HG03135 (cell line): ENCODE results near the gene KIF5A.
A peak's percentile ranks its signal among the peaks of the same experiment; 100 is the strongest.

Experiments
- ATAC-seq: cut with Tn5 transposase; IDR thresholded peaks from one replicate; pipeline ENCODE4 v1.9.1; 2021; ENCODE audit warnings: mild to moderate bottlenecking, moderate library complexity; ENCODE audit not compliant: unreplicated experiment

KIF5A gene

DNA sequence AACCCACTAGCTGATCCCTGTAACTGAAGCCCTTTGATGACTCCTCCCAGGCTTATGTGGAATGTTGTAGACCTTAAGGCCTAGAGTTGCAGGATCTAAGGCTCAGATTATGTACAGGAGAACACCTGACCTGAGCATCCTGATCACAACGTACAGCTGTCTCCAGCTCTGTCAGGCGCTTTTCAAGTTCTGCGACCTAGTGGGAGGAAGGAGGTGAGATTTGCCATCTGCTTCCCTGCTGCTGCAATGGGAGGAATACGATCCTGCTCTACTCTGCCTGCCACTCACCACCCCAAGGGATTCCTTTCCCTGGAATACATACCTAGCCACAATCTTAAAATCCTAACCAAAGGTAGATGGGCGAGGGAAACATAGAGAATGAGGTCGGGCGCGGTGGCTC is 16.7 kb upstream of the KIF5A start:
- ATAC-seq = no peak

DNA sequence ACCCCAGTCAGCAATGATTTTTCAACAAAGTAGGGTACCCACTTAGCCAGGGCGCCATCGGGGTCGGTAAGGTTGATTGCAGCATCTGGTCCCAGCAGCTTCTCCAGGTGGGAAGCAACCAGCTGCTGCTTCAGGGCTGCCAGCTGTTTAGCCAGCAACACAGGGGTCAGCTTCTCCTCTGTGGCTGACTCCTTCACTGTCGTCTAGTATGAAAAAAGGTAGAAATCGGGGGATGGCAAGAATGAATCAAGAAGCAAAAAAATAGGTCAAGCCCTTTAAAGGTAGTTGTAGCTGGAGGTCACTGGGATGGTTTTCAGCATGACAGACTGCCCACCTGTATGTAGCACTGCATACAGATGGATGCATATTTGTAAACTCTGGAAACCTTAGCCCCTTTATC is 15.6 kb upstream of the KIF5A start:
- ATAC-seq = no peak

DNA sequence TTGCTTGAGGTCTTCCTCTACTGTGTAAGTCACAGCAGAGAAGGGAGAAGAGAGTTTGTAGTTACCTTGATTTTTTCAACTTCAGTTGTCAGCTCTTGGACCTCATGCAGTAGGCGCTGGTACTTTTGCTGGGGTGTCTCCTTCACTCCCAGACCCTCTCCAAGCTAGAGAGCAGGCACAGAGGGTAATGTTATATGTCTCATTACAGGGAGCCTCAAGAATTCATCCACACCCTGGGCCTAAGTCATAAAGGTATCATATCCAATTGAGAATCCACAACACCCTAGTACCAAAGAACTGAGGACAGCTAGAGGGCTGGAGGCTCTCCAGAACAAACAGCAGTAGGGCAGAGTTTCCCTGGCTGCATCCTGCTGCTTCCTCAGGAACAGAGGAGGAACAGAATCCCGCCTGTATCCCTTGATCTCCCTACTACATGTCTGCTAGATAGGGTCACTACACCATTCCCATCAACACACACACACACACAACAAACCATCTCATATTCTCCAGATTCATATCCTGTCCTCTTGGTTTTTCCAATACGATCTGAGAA is 14.8 kb upstream of the KIF5A start:
- ATAC-seq = no peak

DNA sequence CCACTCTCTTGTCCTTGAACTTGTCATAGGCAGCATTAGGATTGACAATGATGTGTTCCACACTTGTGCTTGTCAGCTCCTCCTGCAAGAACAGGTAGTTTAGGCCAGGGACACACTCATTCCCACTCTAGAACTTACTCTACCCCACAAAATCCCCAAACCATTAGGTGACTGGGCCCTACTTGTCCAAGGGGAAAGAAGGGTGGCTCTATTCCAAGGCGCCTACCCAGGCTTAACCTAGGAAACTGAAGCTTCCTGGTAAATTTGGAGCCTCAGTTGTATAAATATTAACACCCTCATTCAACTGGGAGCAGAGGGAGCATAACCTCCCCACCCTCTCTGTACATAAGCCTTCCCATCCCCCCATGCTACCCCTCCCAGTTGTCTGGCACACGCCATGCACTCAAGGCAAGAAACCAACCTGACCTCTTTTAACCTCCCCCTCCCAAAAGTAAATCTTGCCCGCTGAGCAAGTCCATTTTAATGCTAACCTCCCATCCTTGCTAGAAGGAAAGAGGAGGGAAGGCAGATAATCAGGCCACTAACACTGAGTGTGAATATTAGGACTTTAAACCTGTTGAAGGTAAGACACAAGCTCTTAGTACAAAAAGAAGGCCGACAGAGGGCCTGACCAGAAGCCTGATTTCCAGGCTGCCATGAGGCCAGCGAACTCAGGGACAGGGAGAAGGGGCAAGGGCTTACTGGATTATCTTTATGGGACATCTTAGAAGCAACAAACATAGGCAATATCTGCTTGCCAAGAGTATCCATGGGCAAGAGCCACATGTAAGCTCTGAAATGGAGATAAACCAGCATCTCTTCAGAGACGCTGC is 13.9 kb upstream of the KIF5A start:
- ATAC-seq = no peak

- no peak for ATAC-seq
Observed at GRCh38 chr12:57536597-57536942, 13.3 kb upstream of the KIF5A start.

DNA sequence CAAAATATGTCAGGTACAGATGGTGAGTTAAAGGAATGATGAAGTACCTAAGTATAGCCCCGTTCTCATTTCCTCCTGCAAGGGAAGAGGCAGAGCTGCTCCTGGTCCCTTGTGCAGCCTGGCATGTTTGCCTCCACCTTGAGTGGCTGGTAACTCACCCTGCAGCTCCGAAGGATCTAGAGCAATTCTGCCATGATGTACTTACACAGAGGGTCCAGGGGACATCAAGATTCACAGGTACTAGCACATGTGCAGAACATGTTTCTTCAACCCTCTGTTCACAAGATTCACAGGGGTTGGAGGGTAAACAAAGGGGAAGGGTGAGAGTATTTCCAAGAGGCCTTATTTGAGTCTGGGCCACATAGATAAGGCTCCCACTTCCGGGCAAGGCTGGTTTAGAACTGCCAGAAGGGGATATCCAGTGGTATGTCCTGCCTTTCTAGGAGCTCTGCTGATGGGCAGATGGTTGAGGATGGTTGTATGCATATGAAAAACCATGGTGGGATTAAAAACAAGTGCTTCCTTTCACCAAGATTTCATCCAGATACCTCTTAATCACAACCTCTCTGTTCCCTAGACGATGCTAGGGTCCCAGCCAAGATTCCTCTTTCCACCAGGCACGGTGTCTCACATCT is 10.6 kb upstream of the KIF5A start:
- no peak for ATAC-seq

- ATAC-seq = no peak
Observed at GRCh38 chr12:57541001-57541400, 8.8 kb upstream of the KIF5A start.

GRCh38 chr12:57541717-57542116 is 8.1 kb upstream of the KIF5A start:
- ATAC-seq = no peak

- no peak for ATAC-seq
Observed at GRCh38 chr12:57543581-57543980, 6.3 kb upstream of the KIF5A start.

GRCh38 chr12:57545809-57546437 is 3.9 kb upstream of the KIF5A start:
- ATAC-seq = no peak

DNA sequence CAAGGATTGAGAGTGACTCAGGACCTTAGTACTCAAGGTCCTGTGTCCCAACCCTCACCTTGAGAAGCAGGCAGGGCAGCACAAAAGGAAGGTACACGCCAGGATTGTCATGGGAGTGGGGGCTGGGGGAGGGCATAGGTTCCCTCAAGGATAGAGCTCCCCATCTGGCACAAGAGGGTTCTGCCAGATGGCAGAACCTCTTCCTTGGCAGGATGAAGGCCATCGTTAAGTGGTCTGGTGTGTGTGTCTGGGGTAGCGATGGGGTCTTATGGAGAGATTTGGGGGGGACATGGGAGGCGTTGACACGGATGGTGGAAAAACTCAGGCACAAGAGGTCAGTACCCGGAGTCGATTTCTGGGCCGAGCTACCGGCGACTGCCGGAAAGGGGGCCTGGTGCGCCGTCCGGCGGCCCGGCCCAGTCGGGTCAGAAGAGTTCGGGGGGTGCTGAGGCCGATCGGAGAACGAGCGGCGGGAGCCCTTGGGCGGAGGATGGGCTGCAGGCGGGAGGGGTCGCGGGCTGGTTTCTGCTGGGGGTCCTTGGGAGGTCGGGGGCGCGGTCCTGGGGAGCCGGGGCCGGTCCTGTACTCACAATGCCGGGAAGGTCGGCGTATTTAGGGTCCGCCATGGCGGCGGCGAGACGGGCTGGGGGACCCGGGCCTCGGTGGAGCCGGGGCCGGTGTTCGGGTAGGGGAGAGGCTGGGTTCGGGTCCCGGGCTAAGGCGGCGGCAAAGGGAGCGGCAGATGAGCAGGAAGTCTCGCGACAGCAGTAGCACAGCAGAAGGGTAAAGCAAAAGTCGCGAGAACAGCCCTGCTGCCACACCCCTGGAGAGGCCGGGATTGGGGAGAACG is 3.2 kb upstream of the KIF5A start, which contains the start of gene DCTN2:
DCTN2 (minus strand) TSS at position 755 of the 850 bp plus-strand sequence; CDS start at position 626, 129 bp downstream.
- ATAC-seq = peak; percentile 94

DNA sequence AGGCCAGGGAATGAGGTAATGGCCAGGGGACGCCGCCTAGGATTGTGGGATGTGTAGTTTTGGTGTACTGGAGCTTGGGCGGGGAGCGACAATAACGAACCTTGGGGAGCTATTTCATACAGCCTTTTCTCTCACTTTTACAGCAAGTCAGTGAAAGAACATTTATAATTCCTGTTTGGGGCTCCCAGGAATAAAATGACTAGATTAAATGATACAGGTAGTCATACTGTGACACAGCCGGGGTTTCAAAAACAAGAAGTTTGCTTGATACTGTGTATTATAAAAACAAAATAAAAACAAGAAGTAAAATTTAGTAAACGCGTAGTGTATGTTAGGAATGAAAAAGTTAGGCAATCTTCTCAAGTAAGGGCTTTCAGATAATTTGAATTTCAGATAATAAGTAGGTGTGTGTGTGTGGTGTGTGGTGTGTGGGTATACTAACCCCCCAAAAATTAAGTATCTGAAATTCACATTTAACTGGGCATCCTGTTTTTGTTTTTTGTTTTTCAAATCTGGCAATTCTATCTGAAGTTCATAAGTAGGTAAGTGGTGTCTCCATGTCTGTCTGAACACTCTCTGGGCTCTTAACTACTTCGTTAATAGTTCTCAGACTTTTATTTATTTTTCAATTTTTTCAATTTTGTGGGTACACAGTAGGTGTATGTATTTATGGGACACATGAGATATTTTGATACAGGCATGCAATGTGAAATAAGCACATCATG is 2.4 kb upstream of the KIF5A start:
- ATAC-seq = no peak

DNA sequence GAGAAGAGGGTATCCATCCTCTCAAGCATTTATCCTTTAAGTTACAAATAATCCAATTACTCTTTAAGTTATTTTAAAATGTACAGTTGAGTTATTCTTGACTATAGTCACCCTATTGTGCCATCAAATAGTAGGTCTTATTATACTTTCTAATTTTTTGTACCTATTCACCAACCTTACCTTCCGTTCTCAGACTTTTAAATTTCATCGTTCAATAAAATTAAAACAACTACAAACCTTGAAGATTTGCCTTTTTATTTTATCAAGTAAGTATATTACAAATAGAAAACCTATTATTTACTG is 1.9 kb upstream of the KIF5A start:
- ATAC-seq = no peak

DNA sequence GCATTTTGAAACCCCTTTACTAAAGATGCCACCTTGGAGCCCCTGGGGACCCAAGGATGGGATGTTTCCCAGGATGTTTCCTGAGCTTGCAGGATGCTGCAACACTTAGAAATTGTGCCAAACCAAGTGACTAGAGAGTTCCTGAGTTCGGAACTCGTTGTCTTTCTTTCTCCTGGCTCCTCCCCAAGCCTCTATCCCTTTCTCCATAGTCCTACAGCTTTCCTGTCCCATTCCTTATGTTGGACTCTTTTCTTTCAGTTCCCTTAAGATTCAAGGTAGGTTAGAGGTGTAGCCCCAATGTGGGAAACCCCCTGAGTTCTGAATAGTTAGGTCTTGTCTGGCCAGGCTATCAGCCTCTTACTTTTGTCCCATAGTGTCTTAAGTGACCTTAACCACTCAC is 1.4 kb upstream of the KIF5A start:
- no peak for ATAC-seq

GRCh38 chr12:57549203-57549908 is 488 bp upstream of the KIF5A start:
- no peak for ATAC-seq

- no peak for ATAC-seq
Observed at GRCh38 chr12:57550641-57551549, 1.1 kb downstream of the KIF5A start.

DNA sequence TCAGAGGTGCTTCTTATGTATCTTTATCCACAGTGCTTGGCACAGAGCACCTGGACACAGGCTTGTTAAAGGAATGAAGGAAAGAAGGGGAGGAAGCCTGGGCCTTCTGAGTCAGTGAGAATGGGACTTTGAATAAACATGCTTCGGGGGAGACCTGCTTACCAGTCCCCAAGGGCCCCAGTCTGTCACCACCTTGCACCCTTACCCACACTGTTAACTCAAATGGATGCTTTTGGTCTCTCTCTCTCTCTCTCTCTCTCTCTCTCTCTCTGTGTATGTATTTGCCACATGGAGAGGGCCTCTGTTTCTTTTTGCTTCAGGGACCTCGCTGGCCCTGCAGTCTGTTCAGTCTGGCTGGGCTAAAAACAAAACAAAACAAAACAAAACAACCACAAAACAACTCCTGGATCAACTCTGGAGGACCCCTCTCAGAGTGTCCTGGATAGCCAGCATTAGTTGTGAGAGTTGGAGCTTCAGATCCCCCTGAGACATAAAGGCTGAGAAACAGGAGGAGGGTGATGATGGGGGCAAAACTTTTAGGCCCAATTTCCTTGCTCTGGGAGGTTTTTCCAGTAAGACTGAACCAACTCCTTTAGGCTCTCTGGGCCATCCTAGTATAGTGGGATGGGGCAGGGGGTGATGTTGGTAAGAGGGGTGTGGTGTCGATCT is 1.9 kb downstream of the KIF5A start:
- no peak for ATAC-seq

DNA sequence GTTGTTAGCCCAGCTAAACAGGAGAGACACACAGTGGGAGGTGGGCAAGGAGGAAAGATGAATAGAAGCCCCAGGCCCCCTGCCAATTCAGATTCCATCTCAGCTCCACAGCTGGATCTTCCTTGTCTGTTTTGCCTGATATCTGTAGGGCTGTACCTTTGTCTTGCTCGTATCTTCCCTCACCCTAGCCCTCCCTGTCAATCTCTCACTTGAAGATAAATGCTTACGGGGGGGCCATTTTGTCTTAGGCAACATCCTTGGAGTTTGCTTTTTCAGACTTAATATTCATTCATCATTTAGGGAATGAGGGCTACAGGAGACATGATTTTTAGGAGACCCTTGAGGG is 2.4 kb downstream of the KIF5A start:
- no peak for ATAC-seq
